ENCODE measurements around the gene PRKCE. TPM values are rescaled to one million over a fixed set of nuclear protein-coding genes. Genes with fewer than 3 reads are reported as not detected.

PRKCE gene
- total and polyA plus RNA-seq, 2 donors (not counting 1 experiment from before 2014, with no cell fraction given) = 23.6 to 271 TPM

DNA sequence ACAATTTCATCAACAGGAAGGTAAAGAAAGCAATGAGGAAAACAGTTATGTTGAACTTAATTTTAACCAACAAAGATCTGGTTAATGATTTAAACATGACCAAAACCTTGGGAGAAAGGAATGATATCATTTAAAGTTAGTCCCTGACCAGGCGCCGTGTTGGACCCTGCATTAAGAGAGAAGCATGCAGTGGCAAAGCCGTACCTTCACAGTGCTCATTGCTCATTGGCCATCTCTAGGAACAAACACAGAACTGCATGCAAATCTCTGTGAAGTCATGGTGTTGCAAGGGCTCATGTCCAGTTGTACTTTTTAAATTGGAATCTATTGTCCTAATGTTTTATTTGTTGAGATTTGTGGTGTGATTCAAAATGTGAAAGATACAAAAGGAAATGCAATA is 28.4 kb upstream of the PRKCE start:
- H2AFZ ChIP-seq (ENCODE audit: insufficient read depth, low read depth, low read length, poor library complexity, severe bottlenecking) = no peak overlapping the region
- no peaks in the 10 kb centered on the region for H3K79me2 ChIP-seq (ENCODE audit: control insufficient read depth, insufficient read depth, low read length)
- no peaks in the 10 kb centered on the region for H3K9me3 Mint-ChIP-seq (ENCODE audit: insufficient read depth)
- H3K36me3 ChIP-seq (replicated peaks in 1 of 2; ENCODE audit: control extremely low read depth in 1 of 2, control insufficient read depth in 1 of 2, extremely low read depth in 1 of 2, insufficient read depth in 2 of 2, low read length in 1 of 2) = no peaks in the 10 kb centered on the region
- POLR2A ChIA-PET = no interaction called here
- H3K4me1 ChIP-seq (ENCODE audit: control insufficient read depth in 2 of 2, insufficient read depth in 2 of 2, low read length in 2 of 2) = no peaks in the 10 kb centered on the region
- DNase-seq (no peak), ATAC-seq (ENCODE audit: low read depth) (no peak)
- no peaks in the 10 kb centered on the region for H3K4me1 Mint-ChIP-seq
- 100% methylated on average over 2 of the region's 3 CpGs for WGBS (ENCODE audit: insufficient coverage)
- H3K4me2 ChIP-seq (replicated peaks; ENCODE audit: low read depth, low read length, poor library complexity, severe bottlenecking) = no peak overlapping the region
- TF ChIP-seq, protein P1, sequence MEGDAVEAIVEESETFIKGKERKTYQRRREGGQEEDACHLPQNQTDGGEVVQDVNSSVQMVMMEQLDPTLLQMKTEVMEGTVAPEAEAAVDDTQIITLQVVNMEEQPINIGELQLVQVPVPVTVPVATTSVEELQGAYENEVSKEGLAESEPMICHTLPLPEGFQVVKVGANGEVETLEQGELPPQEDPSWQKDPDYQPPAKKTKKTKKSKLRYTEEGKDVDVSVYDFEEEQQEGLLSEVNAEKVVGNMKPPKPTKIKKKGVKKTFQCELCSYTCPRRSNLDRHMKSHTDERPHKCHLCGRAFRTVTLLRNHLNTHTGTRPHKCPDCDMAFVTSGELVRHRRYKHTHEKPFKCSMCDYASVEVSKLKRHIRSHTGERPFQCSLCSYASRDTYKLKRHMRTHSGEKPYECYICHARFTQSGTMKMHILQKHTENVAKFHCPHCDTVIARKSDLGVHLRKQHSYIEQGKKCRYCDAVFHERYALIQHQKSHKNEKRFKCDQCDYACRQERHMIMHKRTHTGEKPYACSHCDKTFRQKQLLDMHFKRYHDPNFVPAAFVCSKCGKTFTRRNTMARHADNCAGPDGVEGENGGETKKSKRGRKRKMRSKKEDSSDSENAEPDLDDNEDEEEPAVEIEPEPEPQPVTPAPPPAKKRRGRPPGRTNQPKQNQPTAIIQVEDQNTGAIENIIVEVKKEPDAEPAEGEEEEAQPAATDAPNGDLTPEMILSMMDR (IDR thresholded peaks at IDR 0.05) = no peak
- TF ChIP-seq EZH2 (IDR thresholded peaks at IDR 0.05; ENCODE audit: borderline replicate concordance, insufficient read depth, low read depth, low read length, poor library complexity, severe bottlenecking) = no peak
- no peak overlapping the region for H3K27ac Mint-ChIP-seq
- no peak overlapping the region for H3K27ac ChIP-seq (ENCODE audit: low read length in 2 of 2)
- H3K9me3 ChIP-seq (ENCODE audit: control extremely low read depth in 1 of 3, control insufficient read depth in 2 of 3, insufficient read depth in 1 of 3, low read length in 2 of 3) = no peaks in the 10 kb centered on the region
- H3K9ac ChIP-seq (ENCODE audit: low read length) = no peak overlapping the region
- H3K27me3 ChIP-seq (replicated peaks in 1 of 4; ENCODE audit: control extremely low read depth in 1 of 4, control insufficient read depth in 3 of 4, insufficient read depth in 4 of 4, low read length in 3 of 4) = no peaks in the 10 kb centered on the region
- no peak overlapping the region for H3K4me3 Mint-ChIP-seq
- CTCF ChIA-PET = no interaction called here
- H3K4me3 ChIP-seq (ENCODE audit: control extremely low read depth in 1 of 5, extremely low read depth in 1 of 5, insufficient read depth in 1 of 5, low read depth in 2 of 5, low read length in 4 of 5) = no peak overlapping the region
- H3K27me3 Mint-ChIP-seq = peaks cover 22% of the 10 kb centered on the region
- intact Hi-C loops (cut with micrococcal nuclease) = no loop called here
- no peaks in the 10 kb centered on the region for H4K20me1 ChIP-seq (ENCODE audit: control insufficient read depth, insufficient read depth, low read length, poor library complexity, severe bottlenecking)

DNA sequence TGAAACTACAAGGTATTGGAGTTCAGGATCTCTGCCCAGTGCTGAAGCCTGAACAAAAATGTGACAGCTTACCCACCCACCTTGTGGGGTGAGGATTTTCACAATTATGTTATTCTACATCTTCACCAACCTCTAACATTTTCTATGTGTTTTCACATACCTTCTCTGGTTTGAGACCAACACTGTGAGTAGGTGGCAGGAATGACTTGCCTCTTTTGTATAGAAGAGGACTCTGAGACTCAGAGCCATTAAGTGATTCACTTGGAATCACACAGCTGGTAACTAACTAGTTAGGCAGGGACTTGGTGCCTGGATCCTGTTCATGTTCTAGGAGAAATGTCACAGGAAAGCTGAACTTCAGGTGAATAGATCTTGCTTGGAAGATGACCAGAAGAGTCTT is 25.7 kb upstream of the PRKCE start:
- no peak overlapping the region for H3K27ac ChIP-seq (ENCODE audit: low read length in 2 of 2)
- no peak overlapping the region for H3K4me3 Mint-ChIP-seq
- POLR2A ChIA-PET = no interaction called here
- H3K4me1 ChIP-seq (ENCODE audit: control insufficient read depth in 2 of 2, insufficient read depth in 2 of 2, low read length in 2 of 2) = no peaks in the 10 kb centered on the region
- H3K27me3 ChIP-seq (replicated peaks in 1 of 4; ENCODE audit: control extremely low read depth in 1 of 4, control insufficient read depth in 3 of 4, insufficient read depth in 4 of 4, low read length in 3 of 4) = no peaks in the 10 kb centered on the region
- no peak for ATAC-seq (ENCODE audit: low read depth)
- no peak for TF ChIP-seq EZH2 (IDR thresholded peaks at IDR 0.05; ENCODE audit: borderline replicate concordance, insufficient read depth, low read depth, low read length, poor library complexity, severe bottlenecking)
- TF ChIP-seq, protein P1 (IDR thresholded peaks at IDR 0.05) = no peak
- no peak overlapping the region for H3K9ac ChIP-seq (ENCODE audit: low read length)
- intact Hi-C loops (cut with micrococcal nuclease) = no loop called here
- H3K27me3 Mint-ChIP-seq = peaks cover 24% of the 10 kb centered on the region
- H4K20me1 ChIP-seq (ENCODE audit: control insufficient read depth, insufficient read depth, low read length, poor library complexity, severe bottlenecking) = no peaks in the 10 kb centered on the region
- H3K4me3 ChIP-seq (ENCODE audit: control extremely low read depth in 1 of 5, extremely low read depth in 1 of 5, insufficient read depth in 1 of 5, low read depth in 2 of 5, low read length in 4 of 5) = no peak overlapping the region
- no peaks in the 10 kb centered on the region for H3K4me1 Mint-ChIP-seq
- no peak for DNase-seq
- CTCF ChIA-PET = interaction anchor here (1.1 kb wide), 1 partner anchor 18 kb away, joined by 4 read pairs; no protein-coding TSS in a partner anchor
- no peaks in the 10 kb centered on the region for H3K79me2 ChIP-seq (ENCODE audit: control insufficient read depth, insufficient read depth, low read length)
- H3K9me3 ChIP-seq (ENCODE audit: control extremely low read depth in 1 of 3, control insufficient read depth in 2 of 3, insufficient read depth in 1 of 3, low read length in 2 of 3) = no peaks in the 10 kb centered on the region
- no peak overlapping the region for H3K27ac Mint-ChIP-seq
- no peak overlapping the region for H2AFZ ChIP-seq (ENCODE audit: insufficient read depth, low read depth, low read length, poor library complexity, severe bottlenecking)
- no peak overlapping the region for H3K4me2 ChIP-seq (replicated peaks; ENCODE audit: low read depth, low read length, poor library complexity, severe bottlenecking)
- no peaks in the 10 kb centered on the region for H3K9me3 Mint-ChIP-seq (ENCODE audit: insufficient read depth)
- H3K36me3 ChIP-seq (replicated peaks in 1 of 2; ENCODE audit: control extremely low read depth in 1 of 2, control insufficient read depth in 1 of 2, extremely low read depth in 1 of 2, insufficient read depth in 2 of 2, low read length in 1 of 2) = no peaks in the 10 kb centered on the region
